ENCODE measurements around the gene RDH13.

GRCh38 chr19:55031178-55031577, 31.8 kb downstream of the RDH13 start:
- TF ChIP-seq POLR2A (IDR thresholded peaks at IDR 0.05) (no peak), POLR2AphosphoS5 (IDR thresholded peaks at IDR 0.05) (no peak), EP300 (IDR thresholded peaks at IDR 0.05; ENCODE audit: low read depth) (no peak)
- TF ChIP-seq, protein P1, sequence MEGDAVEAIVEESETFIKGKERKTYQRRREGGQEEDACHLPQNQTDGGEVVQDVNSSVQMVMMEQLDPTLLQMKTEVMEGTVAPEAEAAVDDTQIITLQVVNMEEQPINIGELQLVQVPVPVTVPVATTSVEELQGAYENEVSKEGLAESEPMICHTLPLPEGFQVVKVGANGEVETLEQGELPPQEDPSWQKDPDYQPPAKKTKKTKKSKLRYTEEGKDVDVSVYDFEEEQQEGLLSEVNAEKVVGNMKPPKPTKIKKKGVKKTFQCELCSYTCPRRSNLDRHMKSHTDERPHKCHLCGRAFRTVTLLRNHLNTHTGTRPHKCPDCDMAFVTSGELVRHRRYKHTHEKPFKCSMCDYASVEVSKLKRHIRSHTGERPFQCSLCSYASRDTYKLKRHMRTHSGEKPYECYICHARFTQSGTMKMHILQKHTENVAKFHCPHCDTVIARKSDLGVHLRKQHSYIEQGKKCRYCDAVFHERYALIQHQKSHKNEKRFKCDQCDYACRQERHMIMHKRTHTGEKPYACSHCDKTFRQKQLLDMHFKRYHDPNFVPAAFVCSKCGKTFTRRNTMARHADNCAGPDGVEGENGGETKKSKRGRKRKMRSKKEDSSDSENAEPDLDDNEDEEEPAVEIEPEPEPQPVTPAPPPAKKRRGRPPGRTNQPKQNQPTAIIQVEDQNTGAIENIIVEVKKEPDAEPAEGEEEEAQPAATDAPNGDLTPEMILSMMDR (IDR thresholded peaks at IDR 0.05), result no peak
